PC-3 (cell line): ENCODE data around the gene EGFL7. TPM values are rescaled to one million over a fixed set of nuclear protein-coding genes. Genes with fewer than 3 reads are reported as not detected.

ENCODE experiments used
- ATAC-seq: fragments of 200-7000 bp; cut with Tn5 transposase; 2 replicates; pipeline ENCODE4 v1.9.1; 2020; ENCODE audit warnings: mild to moderate bottlenecking, moderate library complexity
- BruUV-seq: library from RNA; stranded (reverse); fragments of 400-500 nt; replicated peaks from 2 replicates; lab custom pipeline; 2021; lab: Mats Ljungman, UMichigan
- CTCF ChIA-PET: fragments of 300-600 bp; sonication (Branson Sonifier 250); formaldehyde crosslinking; loops from one replicate; lab custom pipeline; 2022; ENCODE audit warnings: antibody characterized with exemption; lab: Charles Lee
- POLR2A ChIA-PET: fragments of 300-600 bp; sonication (Branson Sonifier 250); formaldehyde crosslinking; loops from one replicate; lab custom pipeline; 2022; ENCODE audit warnings: antibody characterized with exemption; ENCODE audit not compliant: unreplicated experiment; lab: Charles Lee
- DNase-seq: peaks from one replicate; pipeline ENCODE4 v3.0.0-alpha.2; 2015
- H2AFZ ChIP-seq: fragments of 300-600 bp; sonication (generic); 2 replicates; pipeline ENCODE4 v1.6.0; 2016; ENCODE audit warnings: antibody characterized with exemption, low read length
- H3F3A ChIP-seq: fragments of 300-600 bp; sonication (generic); one replicate; pipeline ENCODE4 v1.6.0; 2017; ENCODE audit warnings: antibody characterized with exemption, low read length, control low read depth, mild to moderate bottlenecking; ENCODE audit not compliant: unreplicated experiment
- H3K27ac ChIP-seq: fragments of 300-600 bp; sonication (generic); 2 replicates; pipeline ENCODE4 v1.5.1; 2016; ENCODE audit warnings: mild to moderate bottlenecking, low read length
- H3K27me3 ChIP-seq: fragments of 300-600 bp; sonication (generic); 2 replicates; pipeline ENCODE4 v1.6.1; 2016; ENCODE audit warnings: low read length, mixed read lengths
- H3K36me3 ChIP-seq: fragments of 300-600 bp; sonication (generic); 2 replicates; pipeline ENCODE4 v1.6.1; 2016; ENCODE audit warnings: low read depth, mixed run types, low read length, mixed read lengths
- H3K4me1 ChIP-seq: fragments of 300-600 bp; sonication (generic); 2 replicates; pipeline ENCODE4 v1.5.1; 2016; ENCODE audit warnings: low read length; ENCODE audit not compliant: insufficient read depth
- H3K4me2 ChIP-seq: fragments of 300-600 bp; sonication (generic); 2 replicates; pipeline ENCODE4 v1.6.0; 2016; ENCODE audit warnings: low read length
- H3K4me3 ChIP-seq: fragments of 300-600 bp; sonication (generic); 2 replicates; pipeline ENCODE4 v1.5.1; 2016; ENCODE audit warnings: mild to moderate bottlenecking, low read length, mixed read lengths
- H3K79me2 ChIP-seq: fragments of 300-600 bp; sonication (generic); 2 replicates; pipeline ENCODE4 v1.6.1; 2017; ENCODE audit warnings: low read length, mixed read lengths
- H3K9ac ChIP-seq: fragments of 300-600 bp; sonication (generic); 2 replicates; pipeline ENCODE4 v1.6.0; 2016; ENCODE audit warnings: mild to moderate bottlenecking, low read length
- H3K9me2 ChIP-seq: fragments of 300-600 bp; sonication (generic); replicated peaks from 2 replicates; pipeline ENCODE4 v1.6.1; 2016; ENCODE audit warnings: mixed run types, low read length, mixed read lengths
- H3K9me3 ChIP-seq: fragments of 300-600 bp; sonication (generic); 2 replicates; pipeline ENCODE4 v1.6.1; 2016; ENCODE audit warnings: low read length, mixed read lengths
- H4K20me1 ChIP-seq: fragments of 300-600 bp; sonication (generic); 2 replicates; pipeline ENCODE4 v1.6.1; 2016; ENCODE audit warnings: low read length, mixed read lengths
- EZH2 ChIP-seq: fragments of 300-600 bp; sonication (generic); IDR thresholded peaks from one replicate; pipeline ENCODE4 v1.6.1; 2017; ENCODE audit warnings: antibody characterized with exemption, mild to moderate bottlenecking, low read length; ENCODE audit not compliant: unreplicated experiment
- EZH2phosphoT487 ChIP-seq: fragments of 300-600 bp; sonication (generic); IDR thresholded peaks from 2 replicates; pipeline ENCODE4 v1.6.1; 2018; ENCODE audit warnings: mild to moderate bottlenecking, antibody characterized with exemption, low read length, borderline replicate concordance
- intact Hi-C: fragments of 100-400 bp; cut with micrococcal nuclease; formaldehyde crosslinking; loops from 2 replicates; pipeline ENCODE4 v1.9.0; 2023
- total RNA-seq: library from RNA; depleted of rRNA; stranded (reverse); fragments of >200 nt; gene quantifications from 2 replicates; pipeline ENCODE4 v1.2.3, GENCODE V29; 2014
- TF ChIP-seq, protein P1 (sequence below): fragments of 300-600 bp; sonication (generic); conservative IDR thresholded peaks from 2 replicates; pipeline ENCODE4 v1.5.1; 2017; ENCODE audit warnings: antibody characterized with exemption, low read depth, mild to moderate bottlenecking, low read length

EGFL7 gene
- total RNA-seq, 1 experiment from 2014 or later = 23.1 TPM

DNA sequence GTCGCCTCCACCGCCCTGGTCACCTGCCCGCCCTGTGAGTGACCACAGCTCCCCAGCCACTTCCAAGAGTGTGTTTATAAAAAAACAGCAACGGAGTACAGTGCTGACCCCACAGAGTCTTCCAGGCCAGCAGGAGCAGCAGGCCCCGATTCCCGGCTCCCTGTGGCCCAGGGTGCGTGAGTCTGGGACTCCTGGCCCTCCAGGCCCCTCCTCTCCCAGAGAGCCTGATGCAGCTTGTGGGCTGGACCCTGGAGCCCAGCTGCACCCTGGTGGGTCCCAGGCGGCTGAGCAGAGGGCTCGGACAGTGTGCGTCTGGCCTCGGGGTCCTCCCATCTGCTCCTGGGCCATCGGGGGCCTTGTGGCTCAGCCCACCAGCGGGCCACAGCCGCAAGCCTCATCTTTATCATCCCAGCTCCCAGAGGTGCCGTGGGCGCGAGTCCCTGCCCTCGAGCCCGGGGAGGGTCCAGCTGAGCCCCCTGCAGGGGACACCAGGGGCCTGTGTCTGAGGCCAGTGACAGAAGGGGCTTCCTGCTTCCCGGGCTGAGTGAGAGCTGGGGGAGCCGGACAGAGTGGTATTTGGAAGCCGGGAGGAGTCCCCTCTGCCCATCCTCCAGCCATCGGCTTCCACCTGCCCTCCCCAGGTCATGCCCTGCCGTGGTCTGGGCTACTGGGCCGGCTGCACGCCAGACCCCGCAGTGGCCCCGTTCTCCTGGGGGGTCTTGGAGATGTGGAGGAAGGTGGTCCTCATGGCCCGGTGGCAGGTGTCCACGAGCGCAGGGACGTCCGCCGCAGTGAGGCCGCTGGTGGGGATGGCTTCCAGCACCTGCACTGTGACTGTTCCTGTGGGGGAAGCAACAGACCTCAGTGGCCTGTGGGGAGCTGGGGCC, 10.6 kb downstream of the EGFL7 start:
- TF ChIP-seq EZH2phosphoT487 (no peak), EZH2 (no peak)
- TF ChIP-seq, protein P1, sequence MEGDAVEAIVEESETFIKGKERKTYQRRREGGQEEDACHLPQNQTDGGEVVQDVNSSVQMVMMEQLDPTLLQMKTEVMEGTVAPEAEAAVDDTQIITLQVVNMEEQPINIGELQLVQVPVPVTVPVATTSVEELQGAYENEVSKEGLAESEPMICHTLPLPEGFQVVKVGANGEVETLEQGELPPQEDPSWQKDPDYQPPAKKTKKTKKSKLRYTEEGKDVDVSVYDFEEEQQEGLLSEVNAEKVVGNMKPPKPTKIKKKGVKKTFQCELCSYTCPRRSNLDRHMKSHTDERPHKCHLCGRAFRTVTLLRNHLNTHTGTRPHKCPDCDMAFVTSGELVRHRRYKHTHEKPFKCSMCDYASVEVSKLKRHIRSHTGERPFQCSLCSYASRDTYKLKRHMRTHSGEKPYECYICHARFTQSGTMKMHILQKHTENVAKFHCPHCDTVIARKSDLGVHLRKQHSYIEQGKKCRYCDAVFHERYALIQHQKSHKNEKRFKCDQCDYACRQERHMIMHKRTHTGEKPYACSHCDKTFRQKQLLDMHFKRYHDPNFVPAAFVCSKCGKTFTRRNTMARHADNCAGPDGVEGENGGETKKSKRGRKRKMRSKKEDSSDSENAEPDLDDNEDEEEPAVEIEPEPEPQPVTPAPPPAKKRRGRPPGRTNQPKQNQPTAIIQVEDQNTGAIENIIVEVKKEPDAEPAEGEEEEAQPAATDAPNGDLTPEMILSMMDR = no peak
- H3K27ac ChIP-seq = no peak overlapping the region
- ChIA-PET CTCF (interaction anchor here (0.6 kb wide), 1 partner anchor 20 kb away, joined by 3 read pairs; no protein-coding TSS in a partner anchor), POLR2A (no interaction called here)
- no peak overlapping the region for H3K4me2 ChIP-seq
- no peaks in the 10 kb centered on the region for H3K9me3 ChIP-seq
- no peaks in the 10 kb centered on the region for H3K36me3 ChIP-seq
- H3K9me2 ChIP-seq = no peaks in the 10 kb centered on the region
- ATAC-seq (no peak), DNase-seq (no peak)
- no peaks in the 10 kb centered on the region for H3K79me2 ChIP-seq
- H3K27me3 ChIP-seq = no peaks in the 10 kb centered on the region
- H3K9ac ChIP-seq = no peak overlapping the region
- no peaks in the 10 kb centered on the region for H4K20me1 ChIP-seq
- no peak overlapping the region for H2AFZ ChIP-seq
- H3K4me1 ChIP-seq = no peaks in the 10 kb centered on the region
- no peaks in the 10 kb centered on the region for H3F3A ChIP-seq
- TSS peak; percentile 39 for BruUV-seq
- no peak overlapping the region for H3K4me3 ChIP-seq
- intact Hi-C loops = no loop called here

DNA sequence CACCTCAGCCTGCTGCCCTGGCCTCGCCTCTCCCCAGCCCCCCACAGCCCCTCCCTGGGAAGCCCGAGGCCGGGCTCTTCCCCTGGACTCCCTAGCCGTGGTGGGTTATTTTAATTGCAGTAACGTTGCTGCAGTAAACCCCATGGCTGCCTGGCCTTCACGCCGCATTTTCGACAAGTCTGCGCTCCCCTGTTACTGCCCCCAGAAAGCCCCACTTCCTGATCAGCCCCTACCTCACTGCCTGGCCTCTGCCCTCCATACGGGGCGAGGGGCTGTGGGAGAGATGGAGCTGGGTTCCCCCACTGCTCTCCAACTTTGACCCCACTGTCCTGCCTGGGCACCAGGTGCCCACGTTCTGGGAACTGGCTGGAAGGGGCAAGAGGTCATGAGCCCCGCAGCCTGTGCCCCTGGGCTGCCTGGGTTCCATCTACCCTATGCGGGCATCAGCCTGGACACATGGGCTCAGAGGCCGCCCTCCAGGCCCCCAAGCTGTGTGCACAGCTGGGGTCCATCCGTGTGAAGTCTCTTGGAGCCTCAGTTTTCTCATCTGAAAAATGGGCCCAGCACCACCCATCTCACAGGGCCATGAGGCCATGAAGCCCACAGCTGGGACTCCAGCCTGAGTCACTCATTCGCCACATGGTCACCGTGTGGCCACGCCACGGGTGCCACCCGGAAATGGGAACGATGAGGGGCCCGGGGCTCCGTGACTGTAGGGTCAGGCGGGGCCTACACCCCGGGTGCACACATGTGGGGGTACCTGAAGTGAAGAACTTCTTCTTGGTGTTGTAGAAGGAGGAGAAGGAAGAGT, 11.5 kb downstream of the EGFL7 start:
- no peak overlapping the region for H2AFZ ChIP-seq
- peaks cover 3% of the 10 kb centered on the region; the same call in 1 of the 2 replicates for H3K79me2 ChIP-seq
- ChIA-PET CTCF (no interaction called here), POLR2A (no interaction called here)
- H4K20me1 ChIP-seq = no peaks in the 10 kb centered on the region
- H3K9me3 ChIP-seq = no peaks in the 10 kb centered on the region
- intact Hi-C loops = no loop called here
- DNase-seq = no peak
- H3K4me2 ChIP-seq = no peak overlapping the region
- H3K27me3 ChIP-seq = no peaks in the 10 kb centered on the region
- H3K27ac ChIP-seq = no peak overlapping the region
- TF ChIP-seq EZH2phosphoT487 (no peak), EZH2 (no peak)
- TF ChIP-seq, protein P1 = no peak
- H3K4me3 ChIP-seq = no peak overlapping the region
- H3K9ac ChIP-seq = no peak overlapping the region
- H3K4me1 ChIP-seq = no peaks in the 10 kb centered on the region
- no peak for ATAC-seq
- BruUV-seq = no TSS peak
- H3K36me3 ChIP-seq = no peaks in the 10 kb centered on the region
- no peaks in the 10 kb centered on the region for H3F3A ChIP-seq
- H3K9me2 ChIP-seq = no peaks in the 10 kb centered on the region
